A673 (cell line): ENCODE measurements around the gene PGAM2. TPM values are rescaled to one million over a fixed set of nuclear protein-coding genes. Genes with fewer than 3 reads are reported as not detected.

ENCODE experiments used
- BruUV-seq: library from RNA; stranded (reverse); fragments of 400-500 nt; replicated peaks from 2 replicates; lab custom pipeline; 2021; lab: Mats Ljungman, UMichigan
- CTCF ChIA-PET: fragments of 300-600 bp; sonication (Branson Sonifier 250); formaldehyde crosslinking; loops from one replicate; lab custom pipeline; 2022; ENCODE audit warnings: antibody characterized with exemption; lab: Charles Lee
- POLR2A ChIA-PET: fragments of 300-600 bp; sonication (Branson Sonifier 250); formaldehyde crosslinking; loops from one replicate; lab custom pipeline; 2022; ENCODE audit warnings: antibody characterized with exemption; ENCODE audit not compliant: low non-redundant PET; lab: Charles Lee
- DNase-seq: peaks from one replicate; pipeline ENCODE4 v3.0.0-alpha.2; 2015; ENCODE audit warnings: low spot score
- H3K27ac ChIP-seq: fragments of 200-600 bp; sonication (generic); 2 replicates; pipeline ENCODE4 v1.5.1; 2016; ENCODE audit warnings: mixed run types, low read depth, mild to moderate bottlenecking, mixed read lengths, antibody characterized with exemption, low read length; ENCODE audit not compliant: poor library complexity, severe bottlenecking
- H3K27me3 ChIP-seq: fragments of 200-600 bp; sonication (generic); replicated peaks from 2 replicates; pipeline ENCODE4 v1.6.1; 2017; ENCODE audit warnings: mixed run types, low read depth, mild to moderate bottlenecking, mixed read lengths, antibody characterized with exemption, low read length; ENCODE audit not compliant: insufficient read depth, poor library complexity
- H3K36me3 ChIP-seq: fragments of 200-600 bp; sonication (generic); 2 replicates; pipeline ENCODE4 v1.6.1; 2016; ENCODE audit warnings: mixed run types, mild to moderate bottlenecking, mixed read lengths, antibody characterized with exemption, low read length; ENCODE audit not compliant: insufficient read depth, poor library complexity, severe bottlenecking
- H3K4me1 ChIP-seq: fragments of 200-600 bp; sonication (generic); 2 replicates; pipeline ENCODE4 v1.6.1; 2017; ENCODE audit warnings: mixed run types, mild to moderate bottlenecking, mixed read lengths, antibody characterized with exemption, low read length; ENCODE audit not compliant: insufficient read depth, poor library complexity, severe bottlenecking
- H3K4me3 ChIP-seq: fragments of 200-600 bp; sonication (generic); 2 replicates; pipeline ENCODE4 v1.5.1; 2016; ENCODE audit warnings: low read depth, mixed run types, mild to moderate bottlenecking, mixed read lengths, low read length; ENCODE audit not compliant: poor library complexity, severe bottlenecking
- H3K9me3 ChIP-seq: fragments of 200-600 bp; sonication (generic); 2 replicates; pipeline ENCODE4 v1.6.1; 2016; ENCODE audit warnings: mixed run types, low read depth, mild to moderate bottlenecking, mixed read lengths, antibody characterized with exemption, low read length; ENCODE audit not compliant: poor library complexity, severe bottlenecking
- CTCF ChIP-seq: fragments of 300-800, 200-600 bp; sonication (generic); conservative IDR thresholded peaks from 2 replicates; pipeline ENCODE4 v1.5.1; 2017; ENCODE audit warnings: low read depth, mild to moderate bottlenecking, antibody characterized with exemption, low read length, moderate library complexity, mixed read lengths
- EZH2 ChIP-seq: fragments of 200-600 bp; sonication (generic); IDR thresholded peaks from 2 replicates; pipeline ENCODE4 v1.6.1; 2017; ENCODE audit warnings: borderline replicate concordance, low read depth, mild to moderate bottlenecking, mixed read lengths, antibody characterized with exemption, low read length; ENCODE audit not compliant: poor library complexity, severe bottlenecking
- intact Hi-C: fragments of 100-400 bp; cut with micrococcal nuclease; formaldehyde crosslinking; loops from one replicate; pipeline ENCODE4 v1.10.0; 2022; ENCODE audit not compliant: unreplicated experiment
- total RNA-seq: library from RNA; stranded (reverse); gene quantifications from 2 replicates; pipeline ENCODE4 v1.2.3, GENCODE V29; 2021

PGAM2 gene
- total RNA-seq, 1 experiment from 2014 or later = not detected

DNA sequence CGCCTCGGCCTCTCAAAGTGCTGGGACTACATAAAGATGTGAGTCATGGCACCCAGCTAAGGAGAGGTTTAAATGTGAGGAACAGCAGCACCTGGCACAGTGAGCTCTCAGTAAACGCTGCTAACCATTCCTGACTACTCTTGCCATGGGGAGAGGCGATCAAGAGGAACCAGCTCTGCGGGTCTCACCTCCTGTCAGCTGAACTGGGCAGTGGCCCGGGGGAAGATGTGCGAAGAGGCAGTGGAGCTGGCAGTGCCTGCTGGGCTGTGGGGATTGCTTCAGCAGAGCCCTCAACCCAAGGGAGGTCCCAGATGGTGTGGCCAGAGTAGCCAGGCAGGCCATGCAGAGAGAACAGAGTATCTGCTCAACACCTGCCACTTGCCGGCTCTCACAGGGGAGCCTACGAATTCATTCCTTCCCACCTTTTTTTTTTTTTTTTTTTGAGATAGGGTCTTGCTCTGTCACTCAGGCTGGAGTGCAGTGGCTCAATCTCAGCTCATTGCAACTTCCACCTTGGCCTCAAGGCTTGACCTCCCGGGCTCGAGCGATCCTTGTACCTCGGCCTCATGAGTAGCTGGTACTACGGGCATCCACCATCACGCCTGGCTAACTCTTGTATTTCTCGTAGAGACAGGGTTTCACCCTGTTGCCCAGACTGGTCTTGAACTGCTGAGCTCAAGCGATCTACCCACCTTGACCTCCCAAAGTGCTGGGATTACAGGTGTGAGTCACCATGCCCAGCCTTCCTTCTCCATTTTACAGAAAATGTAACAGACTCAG lies 10.1 kb upstream of the PGAM2 start:
- ChIA-PET POLR2A (no interaction called here), CTCF (no interaction called here)
- Histone ChIP-seq H3K9me3 (no peaks in the 10 kb centered on the region), H3K27me3 (no peaks in the 10 kb centered on the region), H3K4me1 (no peaks in the 10 kb centered on the region), H3K27ac (no peak overlapping the region), H3K4me3 (no peak overlapping the region), H3K36me3 (peaks cover 29% of the 10 kb centered on the region)
- DNase-seq = no peak
- intact Hi-C loops = no loop called here
- BruUV-seq = no TSS peak
- TF ChIP-seq CTCF (no peak), EZH2 (no peak)

GRCh38 chr7:44074349-44074695 lies 9.0 kb upstream of the PGAM2 start:
- H3K4me3 ChIP-seq = no peak overlapping the region
- no peak for TF ChIP-seq EZH2
- TF ChIP-seq CTCF = no peak
- H3K36me3 ChIP-seq = peaks cover 27% of the 10 kb centered on the region
- CTCF ChIA-PET = no interaction called here
- H3K9me3 ChIP-seq = no peaks in the 10 kb centered on the region
- no peak for DNase-seq
- no peaks in the 10 kb centered on the region for H3K4me1 ChIP-seq
- intact Hi-C loops = loop anchor here (5.0 kb wide), 1 partner anchor 123 kb away; no protein-coding TSS in a partner anchor
- H3K27me3 ChIP-seq = no peaks in the 10 kb centered on the region
- no peak overlapping the region for H3K27ac ChIP-seq
- POLR2A ChIA-PET = no interaction called here
- no TSS peak for BruUV-seq

GRCh38 chr7:44073664-44074348 lies 8.4 kb upstream of the PGAM2 start:
- no TSS peak for BruUV-seq
- Histone ChIP-seq H3K27ac (no peak overlapping the region), H3K4me3 (no peak overlapping the region), H3K36me3 (peaks cover 24% of the 10 kb centered on the region), H3K27me3 (no peaks in the 10 kb centered on the region), H3K9me3 (no peaks in the 10 kb centered on the region), H3K4me1 (no peaks in the 10 kb centered on the region)
- no peak for DNase-seq
- intact Hi-C loops = loop anchor here (5.0 kb wide), 1 partner anchor 123 kb away; no protein-coding TSS in a partner anchor
- no peak for TF ChIP-seq EZH2
- TF ChIP-seq CTCF = no peak
- POLR2A ChIA-PET = no interaction called here
- CTCF ChIA-PET = no interaction called here
